Activated CD8-positive, alpha-beta memory T cell treated with anti-CD3 and anti-CD28 coated beads for 48 hours (primary cell): Measurements from ENCODE around the gene CCDC32.
A peak's percentile ranks its signal among the peaks of the same experiment; 100 is the strongest.
"Not testable (repeated sequence)": the region's sequence is repeated elsewhere in the genome, so short reads cannot be mapped to it uniquely, and the experiment has no call there.

Source experiments
- DNase-seq, 3 experiments: peaks; one replicate each; pipeline ENCODE4 v3.0.0-alpha.2; 2020; ENCODE audit warnings: low read depth in 2 of 3, low spot score in 2 of 3

Gene CCDC32, protein sequence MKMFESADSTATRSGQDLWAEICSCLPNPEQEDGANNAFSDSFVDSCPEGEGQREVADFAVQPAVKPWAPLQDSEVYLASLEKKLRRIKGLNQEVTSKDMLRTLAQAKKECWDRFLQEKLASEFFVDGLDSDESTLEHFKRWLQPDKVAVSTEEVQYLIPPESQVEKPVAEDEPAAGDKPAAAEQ

DNA sequence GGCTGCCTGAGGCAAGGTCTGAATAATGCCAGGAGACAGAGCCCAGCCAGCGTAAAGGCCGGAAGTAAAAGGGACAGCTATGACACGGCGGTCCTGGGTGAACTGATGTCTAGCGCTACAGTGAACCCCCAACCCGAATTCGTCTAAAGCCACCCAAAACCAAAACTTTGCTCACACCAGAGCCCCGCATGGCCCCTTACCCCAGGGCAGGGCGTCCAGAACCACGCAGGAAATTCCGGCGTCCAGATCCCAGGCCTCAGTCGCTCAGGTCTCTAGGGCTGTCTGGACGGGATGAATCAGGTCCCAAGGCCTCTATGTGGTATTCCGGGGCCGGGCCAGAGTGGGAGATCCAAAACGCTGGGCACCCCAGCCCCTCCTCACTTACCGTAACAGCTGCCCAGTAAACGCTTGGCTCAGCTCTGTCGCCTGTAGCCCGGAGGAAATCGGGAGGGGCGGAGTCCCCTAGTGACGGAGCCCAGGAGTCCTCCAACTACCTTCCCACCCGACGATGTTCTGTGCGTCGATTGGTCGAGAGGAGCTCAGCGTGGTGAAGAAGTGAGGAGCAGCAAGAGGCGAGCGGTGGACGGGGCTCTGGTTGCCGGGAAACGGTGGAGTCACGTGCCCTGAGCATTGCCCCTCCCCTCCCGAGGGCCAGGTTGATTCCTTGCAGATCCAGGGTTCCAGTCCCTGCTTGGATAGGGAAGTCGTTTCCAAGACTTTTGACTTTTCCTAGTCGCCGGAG is at the start of gene CCDC32:
Gene CCDC32, minus strand, starts transcription at position 452 of the 742 bp plus-strand sequence. CDS start 2,027 bp downstream, outside the sequence.
- peak; percentile 79 to 84 (median 82) for DNase-seq

DNA sequence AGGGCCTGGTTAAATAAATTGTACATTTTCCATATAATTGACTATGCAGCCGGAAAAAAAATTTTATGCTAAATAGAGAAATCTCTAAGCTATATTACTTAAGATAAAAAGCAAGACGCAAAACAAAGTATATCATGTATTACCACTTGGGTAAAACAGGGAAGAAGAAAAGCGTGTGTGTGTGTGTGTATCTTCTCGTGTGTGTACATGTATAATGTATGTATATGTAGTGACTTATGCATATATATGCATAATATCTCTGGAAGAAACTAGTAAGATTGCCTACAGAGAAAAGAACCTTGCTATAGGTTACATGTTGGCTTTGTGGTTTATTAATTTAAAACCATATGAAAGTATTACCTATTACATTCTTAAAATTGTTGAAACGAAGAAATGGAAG is 48.2 kb upstream of the CCDC32 start:
- no peak for DNase-seq

DNA sequence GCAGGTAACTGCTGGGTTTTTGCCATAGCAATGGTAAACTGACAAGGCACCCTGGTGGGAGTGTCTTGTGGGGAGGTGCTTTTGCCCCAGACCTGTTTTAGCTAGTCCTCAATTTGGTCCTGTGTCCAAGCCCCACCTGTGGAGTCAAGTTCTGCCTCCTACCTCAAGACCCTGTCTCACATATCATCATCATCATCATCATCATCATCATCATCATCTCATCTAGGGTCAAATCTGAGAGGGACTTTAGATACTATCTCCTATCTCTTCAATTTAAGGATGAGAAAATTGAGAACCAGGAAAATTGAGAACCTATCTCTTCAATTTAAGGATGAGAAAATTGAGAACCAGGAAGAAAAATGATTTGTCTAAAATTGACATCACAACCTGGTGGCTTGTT is 39.1 kb upstream of the CCDC32 start:
- DNase-seq, result no peak

DNA sequence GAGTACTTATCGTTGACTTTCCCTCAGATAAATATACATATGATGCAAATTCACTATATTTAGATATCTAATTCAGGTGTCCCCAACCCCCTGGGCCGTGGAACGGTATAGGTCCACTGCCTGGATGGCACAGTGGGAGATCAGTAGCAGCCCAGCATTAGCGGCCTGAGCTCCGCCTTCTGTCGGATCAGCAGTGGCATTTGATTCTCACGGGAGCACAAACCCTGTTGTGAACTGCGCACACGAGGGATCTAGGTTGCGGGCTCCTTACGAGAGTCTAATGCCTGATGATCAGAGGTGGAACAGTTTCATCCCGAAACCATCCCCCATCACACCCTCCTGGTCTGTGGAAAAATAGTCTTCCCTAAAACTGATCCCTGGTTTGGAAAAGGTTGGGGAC is 36.1 kb upstream of the CCDC32 start:
- DNase-seq, result no peak

DNA sequence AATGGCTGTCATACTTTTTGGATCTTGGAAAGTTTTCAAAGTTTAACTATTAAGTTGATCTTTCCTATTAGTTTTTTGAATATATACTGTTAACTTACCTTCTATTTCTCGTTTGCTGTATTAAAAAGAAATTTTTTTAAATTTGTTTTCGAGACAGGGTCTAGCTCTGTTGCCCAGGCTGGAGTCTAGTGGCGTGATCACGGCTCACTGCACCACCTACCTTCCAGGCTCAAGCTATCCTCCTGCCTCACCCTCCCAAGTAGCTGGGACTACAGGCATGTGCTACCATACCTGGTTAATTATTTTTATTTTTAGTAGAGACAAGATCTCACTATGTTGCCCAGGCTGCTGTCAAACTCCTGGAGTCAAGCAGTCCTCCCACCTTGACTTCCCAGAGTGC is 33.8 kb upstream of the CCDC32 start:
- no peak for DNase-seq

DNA sequence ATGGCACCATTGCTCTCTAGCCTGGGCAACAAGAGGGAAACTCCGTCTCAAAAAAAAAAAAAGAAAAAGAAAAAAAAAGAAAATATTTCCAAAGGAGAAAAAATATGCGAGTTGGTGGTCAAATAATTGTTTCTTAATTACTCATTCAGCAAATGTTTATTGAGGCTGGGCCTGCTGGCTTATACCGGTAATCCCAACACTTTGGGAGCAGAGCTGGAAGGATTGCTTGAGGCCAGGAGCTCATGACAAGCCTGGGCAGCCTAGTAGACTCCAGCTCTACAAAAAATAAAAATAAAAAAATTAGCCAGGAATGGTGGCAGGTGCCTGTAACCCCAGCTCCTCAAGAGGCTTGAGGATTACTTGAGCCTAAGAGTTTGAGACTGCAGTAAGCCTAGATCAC is 33.3 kb upstream of the CCDC32 start:
- DNase-seq, result no peak

DNA sequence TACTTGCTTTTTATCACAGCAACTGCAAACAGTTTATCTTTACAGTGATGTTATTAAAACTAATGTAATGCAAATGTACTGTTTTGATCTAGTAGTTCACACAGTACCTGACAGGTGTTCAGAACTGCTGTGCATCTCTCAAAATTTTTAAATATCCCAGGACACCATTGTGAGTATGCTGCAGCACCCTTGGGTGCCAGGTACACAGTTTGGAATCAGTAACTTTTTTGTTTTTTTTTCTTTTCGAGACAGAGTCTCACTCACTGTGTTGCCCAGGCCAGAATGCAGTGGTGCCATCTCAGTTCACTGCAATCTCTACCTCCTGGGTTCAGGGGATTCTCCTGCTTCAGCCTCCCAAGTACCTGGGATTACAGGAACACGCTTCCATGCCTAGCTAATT is 32.2 kb upstream of the CCDC32 start:
- DNase-seq, result no peak

DNA sequence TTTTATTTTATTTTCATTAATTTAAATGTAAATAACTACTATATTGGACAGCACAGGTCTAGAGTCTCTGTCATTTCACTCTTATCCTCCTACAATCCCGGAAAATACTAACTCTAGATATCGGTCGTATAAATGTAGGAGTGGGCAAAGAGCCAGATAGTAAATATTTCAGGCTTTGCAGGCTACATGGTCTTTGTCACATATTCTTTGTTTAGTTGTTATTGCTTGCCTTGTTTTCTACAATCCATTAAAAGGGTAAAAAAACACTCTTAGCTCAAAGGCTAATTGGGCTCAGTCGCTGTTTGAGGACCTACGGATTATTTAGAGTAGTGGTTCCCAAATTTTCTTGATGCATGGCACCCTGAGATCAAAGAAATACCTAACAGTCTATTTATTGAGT is 30.9 kb upstream of the CCDC32 start:
- no peak for DNase-seq

DNA sequence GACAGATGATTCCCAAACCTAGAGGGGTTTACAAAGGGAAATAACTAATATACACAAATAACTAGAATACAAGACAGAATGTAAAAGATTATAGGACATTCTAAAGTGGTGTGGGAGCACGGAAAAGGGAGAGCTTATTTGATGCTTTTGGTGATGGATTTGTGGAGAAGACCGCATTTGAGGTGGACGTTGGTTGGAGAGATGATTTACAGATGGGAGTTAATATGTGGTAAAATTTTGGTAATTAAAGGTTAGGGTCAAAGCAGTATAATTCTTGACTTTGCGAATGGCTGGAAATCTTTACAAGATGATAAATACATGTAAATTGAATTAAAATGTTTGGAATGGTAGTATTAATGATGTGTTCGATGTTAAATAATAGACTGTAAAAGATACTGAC is 30.4 kb upstream of the CCDC32 start:
- no peak for DNase-seq

DNA sequence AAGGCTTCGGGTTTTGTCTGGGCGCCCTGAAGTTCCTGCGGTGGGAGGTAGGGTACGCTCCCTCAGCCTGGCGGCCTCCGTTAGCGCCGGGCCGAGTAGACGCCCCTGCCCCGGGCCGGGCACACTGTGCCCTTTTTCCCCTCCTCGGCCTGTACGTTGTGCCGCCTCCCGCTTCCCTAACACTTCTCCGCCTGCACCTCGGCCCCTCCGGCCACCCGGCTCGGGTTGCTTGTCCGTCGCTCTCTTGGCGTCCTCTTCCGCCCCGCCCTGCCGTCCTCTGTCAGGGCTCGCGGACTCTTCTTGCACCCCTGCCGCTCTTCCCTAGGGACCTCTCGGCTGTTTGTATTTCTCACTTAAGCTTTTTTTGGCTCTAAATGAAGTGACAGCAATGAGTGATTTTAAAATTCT is 29.6 kb upstream of the CCDC32 start:
- DNase-seq, result no peak

DNA sequence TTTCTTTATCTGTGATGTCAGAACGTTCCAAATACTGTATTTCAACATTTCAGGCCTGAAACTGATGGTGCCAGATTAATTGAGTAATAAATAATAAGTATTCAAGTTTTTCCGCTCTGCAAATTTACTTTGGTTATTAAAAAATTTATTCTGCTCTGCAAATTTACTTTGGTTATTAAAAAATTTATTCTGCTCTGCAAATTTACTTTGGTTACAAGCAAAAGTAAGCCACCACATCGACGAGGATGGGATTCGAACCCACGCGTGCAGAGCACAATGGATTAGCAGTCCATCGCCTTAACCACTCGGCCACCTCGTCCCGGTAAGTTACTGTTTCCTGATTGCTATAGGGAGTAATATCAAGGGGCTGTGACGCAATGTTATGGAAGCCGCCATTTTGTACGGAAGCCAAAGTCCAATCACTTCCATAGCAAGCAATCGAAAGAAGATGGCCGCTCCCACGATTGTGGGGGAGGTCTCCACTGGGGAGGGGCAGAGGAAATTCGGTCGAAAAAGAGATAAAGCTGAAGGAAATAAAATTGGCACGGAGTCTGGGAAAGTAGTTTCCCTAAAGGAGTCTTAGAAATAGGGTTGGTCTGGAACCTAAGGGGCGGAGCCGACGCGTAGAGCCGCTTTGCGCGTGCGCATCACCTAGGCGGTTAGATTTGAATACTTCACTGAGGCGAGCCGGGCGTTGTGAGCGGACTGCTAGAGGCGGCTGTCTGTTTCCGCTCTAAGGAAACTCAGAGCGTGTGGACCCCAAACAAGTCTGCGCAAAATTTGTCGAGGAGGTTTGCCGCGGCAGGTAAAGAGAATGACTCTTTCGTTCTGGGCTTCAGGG is 29.0 kb upstream of the CCDC32 start, which contains the start of gene KNL1:
Gene KNL1, plus strand, starts transcription at position 662 of the 841 bp plus-strand sequence. CDS start 8,683 bp downstream, outside the sequence.
- DNase-seq, result peak; percentile 77 to 99 (median 98)

DNA sequence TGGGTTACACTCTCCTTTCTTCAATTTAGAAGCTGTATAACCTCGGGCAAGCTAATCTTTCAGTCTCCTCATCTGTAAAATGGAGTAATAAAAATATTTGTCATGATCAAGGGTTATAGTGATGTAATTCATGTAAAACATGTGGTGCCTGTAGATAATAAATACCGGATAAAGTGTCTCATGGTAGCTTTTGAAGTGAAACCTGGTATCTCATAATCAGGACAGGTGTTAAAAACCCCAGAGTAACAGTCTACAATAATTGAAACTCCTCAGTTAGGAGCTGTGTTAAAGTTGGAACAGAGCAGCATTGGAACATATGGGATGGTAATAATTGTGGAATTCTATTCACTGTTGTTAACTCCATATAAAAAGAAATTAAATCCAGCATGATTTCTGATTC is 28.3 kb upstream of the CCDC32 start:
- no peak for DNase-seq

DNA sequence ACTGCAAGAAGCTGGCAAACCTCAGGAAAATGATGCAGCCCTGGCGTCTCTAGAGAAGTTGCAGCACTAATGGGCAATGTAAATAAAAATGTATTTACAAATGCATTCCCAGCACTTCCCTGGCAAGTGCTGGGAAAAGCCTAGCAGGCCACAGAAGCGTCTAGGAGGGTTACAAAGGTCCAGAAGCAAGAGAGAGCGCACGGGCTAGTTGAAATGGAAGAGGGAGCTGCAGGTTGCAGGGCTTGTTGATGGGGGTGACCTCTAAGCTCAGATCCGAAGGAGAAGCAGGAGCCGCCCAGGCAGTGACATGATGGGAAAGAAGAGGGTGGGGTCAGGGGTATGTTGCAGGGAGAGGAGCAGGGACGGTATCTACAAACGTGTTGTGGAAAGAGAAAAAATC is 26.5 kb upstream of the CCDC32 start:
- DNase-seq, result no peak

DNA sequence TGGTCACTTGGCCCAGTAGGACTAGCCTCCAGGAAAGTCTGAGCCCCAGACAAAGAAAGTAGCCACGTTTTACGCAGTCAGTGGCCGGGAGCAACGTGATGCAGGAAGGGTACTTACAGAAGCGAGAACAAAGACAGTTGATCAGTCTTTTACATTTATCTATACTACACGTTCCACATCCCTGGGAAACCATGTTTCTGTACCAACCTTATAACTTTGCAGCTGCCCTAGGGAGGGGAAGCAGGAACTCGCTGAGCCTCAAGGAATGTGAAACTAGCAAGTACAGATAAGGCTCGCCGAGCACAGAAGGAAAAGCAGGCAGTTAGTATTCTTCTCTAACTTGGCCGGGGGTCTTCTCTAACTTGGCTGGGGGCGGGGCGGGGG is 25.8 kb upstream of the CCDC32 start:
- no peak for DNase-seq

DNA sequence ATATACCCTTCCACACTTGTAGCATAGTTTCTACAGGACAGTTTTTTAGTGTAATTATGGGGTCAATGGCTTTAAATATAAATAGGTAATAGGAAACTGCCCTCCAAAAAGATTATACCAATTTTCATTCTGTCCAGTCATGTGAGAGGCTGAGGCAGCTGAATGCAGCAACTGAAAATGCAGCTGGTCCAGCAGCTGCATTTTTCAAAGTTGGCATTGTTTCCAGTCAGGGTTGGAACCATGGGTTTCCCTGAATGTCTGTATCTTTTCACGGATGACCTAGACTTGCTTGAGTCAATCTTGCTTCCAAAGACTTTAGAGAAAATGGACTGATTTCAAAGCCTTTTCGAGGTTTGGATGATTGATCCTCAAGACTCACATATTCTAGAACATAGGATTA is 19.3 kb upstream of the CCDC32 start:
- DNase-seq, result no peak

DNA sequence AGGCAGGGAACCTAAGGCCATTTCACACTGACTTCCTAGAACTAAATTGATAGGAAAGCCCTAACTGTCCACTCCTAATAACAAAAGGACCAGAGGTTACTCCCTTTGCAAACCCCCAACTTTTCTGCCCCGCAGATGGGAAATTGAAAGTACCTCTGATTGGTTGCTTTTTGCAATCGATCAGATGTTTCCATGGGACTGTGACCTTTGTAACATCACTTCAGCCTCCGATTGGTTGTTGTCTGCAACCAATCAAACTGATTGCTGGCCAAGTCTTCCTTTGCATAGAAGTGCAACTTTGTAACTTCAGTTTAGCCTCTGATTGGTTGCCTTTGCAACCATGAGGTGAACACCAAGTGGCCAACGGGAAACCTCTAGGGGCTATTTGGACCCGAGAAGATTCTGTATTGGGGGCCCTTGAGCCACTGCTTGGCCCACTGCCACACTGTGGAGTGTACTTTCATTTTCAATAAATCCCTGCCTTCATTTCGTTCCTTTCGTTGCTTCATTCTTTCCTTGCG is 17.9 kb upstream of the CCDC32 start:
- no peak for DNase-seq

DNA sequence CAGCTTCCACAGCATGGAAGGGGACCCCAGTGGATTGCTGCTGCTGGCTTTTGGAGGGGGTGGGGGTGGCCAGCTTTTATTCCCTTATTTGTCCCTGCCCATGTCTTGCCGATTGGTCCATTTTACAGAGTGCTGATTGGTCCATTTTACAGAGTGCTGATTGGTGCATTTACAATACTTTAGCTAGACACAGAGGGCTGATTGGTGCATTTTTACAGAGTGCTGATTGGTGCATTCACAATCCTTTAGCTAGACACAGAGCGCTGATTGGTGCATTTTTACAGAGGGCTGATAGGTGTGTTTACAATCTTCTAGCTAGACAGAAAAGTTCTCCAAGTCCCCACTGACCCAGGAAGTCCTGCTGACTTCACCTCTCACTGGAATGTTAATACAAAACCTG is 17.0 kb upstream of the CCDC32 start:
- DNase-seq, result not testable (repeated sequence)

DNA sequence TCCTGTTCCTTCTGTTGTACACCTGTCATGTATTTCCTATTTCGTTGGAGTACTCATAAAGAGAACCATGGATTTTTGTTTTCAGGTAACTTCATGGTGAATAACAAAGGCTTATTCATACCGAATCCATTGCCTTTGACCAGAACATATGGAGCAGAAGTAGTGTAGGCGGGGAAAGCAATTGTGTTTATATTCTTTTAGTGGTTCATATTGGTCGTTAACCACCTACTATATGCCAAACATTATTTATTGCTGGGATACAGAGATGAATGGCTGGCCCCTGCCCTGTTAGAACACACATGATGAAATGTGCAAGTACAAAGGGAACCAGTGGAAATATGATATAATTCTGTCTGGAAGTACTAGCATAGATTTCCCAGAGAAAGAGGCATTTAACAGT is 14.1 kb upstream of the CCDC32 start:
- no peak for DNase-seq

DNA sequence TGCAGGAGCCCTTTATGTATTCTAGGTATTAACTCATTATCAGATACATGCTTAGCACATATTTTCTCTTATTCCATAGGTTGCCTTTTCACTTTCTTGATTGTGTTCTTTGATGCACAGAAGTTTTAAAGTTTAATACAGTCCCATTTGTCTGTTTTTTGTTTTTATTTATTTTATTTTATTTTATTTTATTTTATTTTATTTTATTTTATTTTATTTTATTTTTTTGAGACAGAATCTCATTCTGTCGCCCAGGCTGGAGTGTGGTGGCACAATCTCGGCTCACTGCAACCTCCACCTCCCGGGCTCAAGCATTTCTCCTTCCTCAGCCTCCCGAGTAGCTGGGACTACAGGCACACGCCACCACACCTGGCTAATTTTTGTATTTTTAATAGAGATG is 12.1 kb upstream of the CCDC32 start:
- DNase-seq, result not testable (repeated sequence)

DNA sequence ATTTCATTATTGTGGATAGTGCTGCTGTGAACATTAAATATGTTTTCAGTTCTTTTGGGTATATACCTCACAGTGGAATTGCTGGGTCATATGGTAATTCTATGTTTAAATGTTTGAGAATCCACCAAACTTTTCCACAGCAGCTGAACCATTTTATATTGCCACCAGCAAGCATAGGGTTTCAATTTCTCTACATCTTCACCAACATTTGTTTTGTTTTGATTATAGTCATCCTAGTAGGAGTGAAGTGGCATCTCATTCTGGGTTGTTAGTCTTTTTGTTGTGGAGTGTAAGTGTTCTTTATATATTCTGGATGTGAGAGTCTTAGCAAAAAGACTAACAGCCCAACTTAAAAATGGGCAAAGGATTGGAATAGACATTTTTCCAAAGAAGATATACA is 10.3 kb upstream of the CCDC32 start:
- DNase-seq, result no peak

DNA sequence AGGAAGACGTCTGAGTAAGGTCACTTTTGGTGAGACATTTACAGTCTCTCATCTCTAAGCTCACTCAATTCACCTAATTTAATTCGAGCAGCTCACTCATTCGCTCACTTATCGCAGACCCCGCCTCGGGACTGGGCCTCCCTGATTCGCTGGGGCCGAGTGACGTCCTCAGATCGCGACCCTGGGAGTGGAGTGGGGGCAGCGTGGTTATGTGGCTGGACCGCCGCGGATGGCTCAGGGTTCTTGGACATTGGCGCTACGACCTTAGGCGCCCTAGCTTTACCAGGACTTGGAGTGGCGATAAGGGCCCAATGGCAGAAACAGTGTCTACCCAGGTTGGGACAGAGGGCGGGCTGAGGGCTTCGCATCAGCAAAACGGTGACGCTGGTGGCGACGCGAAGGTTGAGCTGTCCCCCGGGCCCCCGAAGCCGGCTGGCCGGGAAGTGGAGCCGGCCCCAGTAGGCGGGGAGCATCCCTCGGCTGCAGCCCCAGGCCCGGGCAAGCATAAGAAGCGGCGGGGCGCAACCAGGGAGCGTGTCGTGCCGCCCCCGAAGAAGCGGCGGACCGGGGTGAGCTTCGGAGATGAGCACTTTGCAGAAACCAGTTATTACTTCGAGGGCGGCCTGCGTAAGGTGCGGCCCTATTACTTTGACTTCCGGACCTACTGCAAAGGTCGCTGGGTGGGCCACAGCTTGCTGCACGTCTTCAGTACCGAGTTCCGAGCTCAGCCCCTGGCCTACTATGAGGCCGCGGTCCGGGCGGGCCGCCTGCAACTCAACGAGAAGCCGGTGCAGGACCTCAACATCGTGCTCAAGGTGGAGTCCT is 4.5 kb upstream of the CCDC32 start, which contains the start of gene RPUSD2:
Gene RPUSD2, plus strand, starts transcription at position 171 of the 825 bp plus-strand sequence. Its CDS starts 39 bp downstream, at position 210.
- peak; percentile 80 to 95 (median 94) for DNase-seq
